ENCODE data around the gene TRIO. TPM values are rescaled to one million over a fixed set of nuclear protein-coding genes. Genes with fewer than 3 reads are reported as not detected.

The TRIO gene
- total and polyA plus RNA-seq, 4 donors = 23.8 to 243 (median 110) TPM

- TF ChIP-seq, protein P1, sequence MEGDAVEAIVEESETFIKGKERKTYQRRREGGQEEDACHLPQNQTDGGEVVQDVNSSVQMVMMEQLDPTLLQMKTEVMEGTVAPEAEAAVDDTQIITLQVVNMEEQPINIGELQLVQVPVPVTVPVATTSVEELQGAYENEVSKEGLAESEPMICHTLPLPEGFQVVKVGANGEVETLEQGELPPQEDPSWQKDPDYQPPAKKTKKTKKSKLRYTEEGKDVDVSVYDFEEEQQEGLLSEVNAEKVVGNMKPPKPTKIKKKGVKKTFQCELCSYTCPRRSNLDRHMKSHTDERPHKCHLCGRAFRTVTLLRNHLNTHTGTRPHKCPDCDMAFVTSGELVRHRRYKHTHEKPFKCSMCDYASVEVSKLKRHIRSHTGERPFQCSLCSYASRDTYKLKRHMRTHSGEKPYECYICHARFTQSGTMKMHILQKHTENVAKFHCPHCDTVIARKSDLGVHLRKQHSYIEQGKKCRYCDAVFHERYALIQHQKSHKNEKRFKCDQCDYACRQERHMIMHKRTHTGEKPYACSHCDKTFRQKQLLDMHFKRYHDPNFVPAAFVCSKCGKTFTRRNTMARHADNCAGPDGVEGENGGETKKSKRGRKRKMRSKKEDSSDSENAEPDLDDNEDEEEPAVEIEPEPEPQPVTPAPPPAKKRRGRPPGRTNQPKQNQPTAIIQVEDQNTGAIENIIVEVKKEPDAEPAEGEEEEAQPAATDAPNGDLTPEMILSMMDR (IDR thresholded peaks at IDR 0.05; ENCODE audit: control extremely low read depth, extremely low read depth) = no peak
- H3K27me3 ChIP-seq (ENCODE audit: control insufficient read depth in 3 of 3, insufficient read depth in 3 of 3, low read length in 2 of 3) = no peaks in the 10 kb centered on the region
- H3K9me3 ChIP-seq (ENCODE audit: control insufficient read depth in 4 of 4, insufficient read depth in 3 of 4, low read length in 3 of 4) = no peaks in the 10 kb centered on the region
- no peak overlapping the region for H3K27ac ChIP-seq (ENCODE audit: low read depth in 1 of 2, low read length in 1 of 2)
- ATAC-seq (ENCODE audit: insufficient read depth, low FRiP score) = no peak
- no peak for DNase-seq
- H3K9ac ChIP-seq (ENCODE audit: insufficient read depth in 1 of 2, low read length in 2 of 2) = no peak overlapping the region
- H3K36me3 ChIP-seq (ENCODE audit: control insufficient read depth in 4 of 4, insufficient read depth in 4 of 4, low read length in 4 of 4) = peaks cover 0 to 2% (median 0%) of the 10 kb centered on the region in 4 donors
- no peak overlapping the region for H3K4me3 ChIP-seq
- H3K4me1 ChIP-seq (ENCODE audit: control insufficient read depth in 5 of 5, insufficient read depth in 5 of 5, low read length in 5 of 5) = peaks cover 6 to 31% (median 10%) of the 10 kb centered on the region in 5 donors
- 86% methylated on average over 4 of the region's 4 CpGs for WGBS, 2 donors
Measured at GRCh38 chr5:14272548-14273205, 129.5 kb downstream of the TRIO start.

GRCh38 chr5:14273207-14273767 is 130.1 kb downstream of the TRIO start:
- Histone ChIP-seq H3K9ac (ENCODE audit: insufficient read depth in 1 of 2, low read length in 2 of 2) (no peak overlapping the region), H3K36me3 (ENCODE audit: control insufficient read depth in 4 of 4, insufficient read depth in 4 of 4, low read length in 4 of 4) (peaks cover 0 to 2% (median 0%) of the 10 kb centered on the region in 4 donors), H3K4me3 (no peak overlapping the region), H3K4me1 (ENCODE audit: control insufficient read depth in 5 of 5, insufficient read depth in 5 of 5, low read length in 5 of 5) (peaks cover 6 to 33% (median 10%) of the 10 kb centered on the region in 5 donors), H3K27ac (ENCODE audit: low read depth in 1 of 2, low read length in 1 of 2) (no peak overlapping the region), H3K27me3 (ENCODE audit: control insufficient read depth in 3 of 3, insufficient read depth in 3 of 3, low read length in 2 of 3) (no peaks in the 10 kb centered on the region), H3K9me3 (ENCODE audit: control insufficient read depth in 4 of 4, insufficient read depth in 3 of 4, low read length in 3 of 4) (no peaks in the 10 kb centered on the region)
- DNase-seq (no peak), ATAC-seq (ENCODE audit: insufficient read depth, low FRiP score) (no peak)
- WGBS, 2 donors = 89 to 96% methylated on average over 7 of the region's 7 CpGs
- TF ChIP-seq, protein P1 (IDR thresholded peaks at IDR 0.05; ENCODE audit: control extremely low read depth, extremely low read depth) = no peak

DNA sequence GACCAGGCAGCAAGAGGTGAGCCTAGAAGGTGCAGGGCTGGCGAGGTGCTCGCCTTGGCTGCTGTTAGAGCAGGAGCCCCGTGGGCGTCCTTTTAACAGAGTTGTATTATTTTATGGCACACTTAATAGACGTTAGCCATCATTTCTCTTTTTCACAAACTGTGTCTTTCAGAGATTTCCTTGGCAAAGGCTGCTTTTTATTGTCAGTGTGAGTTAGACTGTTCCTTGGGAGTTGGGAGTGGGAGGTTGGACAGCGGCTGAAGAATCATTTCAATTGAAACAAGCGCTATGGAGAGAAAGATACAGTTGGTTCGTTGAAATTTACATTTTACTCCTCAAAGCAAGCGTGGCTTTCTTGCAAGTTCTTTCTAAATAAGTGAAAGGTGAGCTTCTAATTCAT is 133.2 kb downstream of the TRIO start:
- H3K4me1 ChIP-seq (ENCODE audit: control insufficient read depth in 5 of 5, insufficient read depth in 5 of 5, low read length in 5 of 5) = peaks cover 0 to 30% (median 0%) of the 10 kb centered on the region in 5 donors
- H3K9me3 ChIP-seq (ENCODE audit: control insufficient read depth in 4 of 4, insufficient read depth in 3 of 4, low read length in 3 of 4) = no peaks in the 10 kb centered on the region
- H3K9ac ChIP-seq (ENCODE audit: insufficient read depth in 1 of 2, low read length in 2 of 2) = no peak overlapping the region
- DNase-seq = no peak
- peaks cover 0 to 7% (median 5%) of the 10 kb centered on the region in 4 donors for H3K36me3 ChIP-seq (ENCODE audit: control insufficient read depth in 4 of 4, insufficient read depth in 4 of 4, low read length in 4 of 4)
- WGBS, 2 donors = 92 to 98% methylated on average over 9 of the region's 9 CpGs
- TF ChIP-seq, protein P1 (IDR thresholded peaks at IDR 0.05; ENCODE audit: control extremely low read depth, extremely low read depth) = no peak
- no peak overlapping the region for H3K4me3 ChIP-seq
- H3K27me3 ChIP-seq (ENCODE audit: control insufficient read depth in 3 of 3, insufficient read depth in 3 of 3, low read length in 2 of 3) = no peaks in the 10 kb centered on the region
- H3K27ac ChIP-seq (ENCODE audit: low read depth in 1 of 2, low read length in 1 of 2) = no peak overlapping the region
- ATAC-seq (ENCODE audit: insufficient read depth, low FRiP score) = no peak

Data from lung (tissue), 12 donors.